MCF 10A (cell line): ENCODE data around the gene GARIN5A. TPM values are rescaled to one million over a fixed set of nuclear protein-coding genes. Genes with fewer than 3 reads are reported as not detected.

ENCODE experiments used
- BruUV-seq: library from RNA; stranded (reverse); fragments of 400-500 nt; replicated peaks from 2 replicates; lab custom pipeline; 2021; lab: Mats Ljungman, UMichigan
- CTCF ChIA-PET: fragments of 300-600 bp; sonication (Branson Sonifier 250); formaldehyde crosslinking; extraction: SDS; loops from one replicate; lab custom pipeline; 2021; ENCODE audit warnings: antibody characterized with exemption, inconsistent platforms; lab: Yijun Ruan, JAX
- POLR2A ChIA-PET: fragments of 300-600, 350-650 bp; sonication (Branson Sonifier 250); formaldehyde crosslinking; extraction: SDS; loops from one replicate; lab custom pipeline; 2020; ENCODE audit warnings: antibody characterized with exemption, inconsistent platforms; lab: Yijun Ruan, JAX
- DNase-seq: peaks from one replicate; pipeline ENCODE4 v3.0.0-alpha.2; 2018; ENCODE audit not compliant: unreplicated experiment
- H3K27ac Mint-ChIP-seq: one replicate; pipeline ENCODE4 v1.8.0; 2022; ENCODE audit warnings: mild to moderate bottlenecking, low read depth, mixed read lengths; ENCODE audit not compliant: unreplicated experiment
- H3K27me3 Mint-ChIP-seq: one replicate; pipeline ENCODE4 v1.8.0; 2022; ENCODE audit warnings: mixed read lengths; ENCODE audit not compliant: insufficient read depth, unreplicated experiment
- H3K36me3 Mint-ChIP-seq: one replicate; pipeline ENCODE4 v1.8.0; 2022; ENCODE audit warnings: mild to moderate bottlenecking, moderate library complexity, mixed read lengths; ENCODE audit not compliant: insufficient read depth, unreplicated experiment
- H3K4me1 Mint-ChIP-seq: one replicate; pipeline ENCODE4 v1.8.0; 2022; ENCODE audit warnings: mixed read lengths; ENCODE audit not compliant: insufficient read depth, unreplicated experiment
- H3K4me3 Mint-ChIP-seq: one replicate; pipeline ENCODE4 v1.8.0; 2022; ENCODE audit warnings: mild to moderate bottlenecking, moderate library complexity, mixed read lengths; ENCODE audit not compliant: unreplicated experiment
- H3K9me3 Mint-ChIP-seq: one replicate; pipeline ENCODE4 v1.8.0; 2022; ENCODE audit warnings: mixed read lengths; ENCODE audit not compliant: unreplicated experiment
- intact Hi-C: fragments of 100-400 bp; cut with micrococcal nuclease; formaldehyde crosslinking; loops from 2 replicates; pipeline ENCODE4 v1.14.1; 2022
- total RNA-seq: library from RNA; stranded (reverse); gene quantifications from 2 replicates; pipeline ENCODE4 v1.2.3, GENCODE V29; 2022
- TF ChIP-seq, protein P1 (sequence below): fragments of 200-600 bp; IDR thresholded peaks from one replicate; pipeline ENCODE4 v1.8.0; 2022; ENCODE audit warnings: antibody characterized with exemption, mild to moderate bottlenecking; ENCODE audit not compliant: unreplicated experiment

The GARIN5A gene
- total RNA-seq, 1 experiment from 2014 or later: 1.5 TPM

DNA sequence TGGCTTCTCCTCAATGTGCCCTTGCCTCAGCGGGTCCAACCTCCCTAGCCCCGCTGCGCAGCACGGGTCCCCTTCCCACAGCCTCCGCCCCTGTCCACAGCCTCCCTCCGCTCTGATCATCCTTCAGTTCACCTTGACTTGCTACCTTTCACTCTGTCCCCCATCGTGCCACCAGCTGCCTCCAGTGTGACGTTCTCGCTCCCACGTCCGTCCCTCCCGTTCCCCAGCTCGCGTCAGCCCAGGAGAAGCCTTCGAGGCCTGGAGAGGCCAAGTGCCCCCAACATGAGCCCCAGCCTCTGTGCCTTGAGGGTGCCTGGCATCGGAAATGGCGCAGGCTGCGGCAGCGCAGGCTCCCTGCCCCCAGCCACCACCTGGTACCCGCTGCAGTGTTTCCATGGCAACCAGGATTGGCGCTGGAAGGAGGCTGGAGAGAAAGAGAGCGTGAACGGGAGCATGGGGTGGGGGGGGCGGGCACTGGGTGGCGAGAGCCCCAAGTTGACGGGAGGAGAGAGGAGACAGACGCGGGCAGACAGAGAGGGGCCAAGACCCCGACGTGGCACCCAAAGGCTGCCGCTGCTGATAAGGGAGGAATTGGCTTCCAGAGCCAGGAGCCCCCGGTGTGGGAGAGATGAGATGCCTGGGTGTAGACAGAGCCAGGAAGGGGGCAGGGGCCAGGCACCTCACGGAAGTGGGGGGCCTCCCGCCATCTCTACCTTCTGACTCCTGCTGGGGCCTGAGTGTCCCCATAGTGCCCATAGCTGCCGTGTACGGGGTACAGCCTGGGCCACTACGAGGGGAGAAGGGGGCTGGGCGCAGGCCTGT lies 37.9 kb upstream of the GARIN5A start:
- Mint-ChIP-seq H3K36me3 (no peaks in the 10 kb centered on the region), H3K4me1 (peaks cover 10% of the 10 kb centered on the region), H3K9me3 (no peaks in the 10 kb centered on the region), H3K27me3 (no peaks in the 10 kb centered on the region), H3K27ac (peak overlapping the region; percentile 57), H3K4me3 (no peak overlapping the region)
- POLR2A ChIA-PET: no interaction called here
- no peak for DNase-seq
- BruUV-seq: no TSS peak
- TF ChIP-seq, protein P1, sequence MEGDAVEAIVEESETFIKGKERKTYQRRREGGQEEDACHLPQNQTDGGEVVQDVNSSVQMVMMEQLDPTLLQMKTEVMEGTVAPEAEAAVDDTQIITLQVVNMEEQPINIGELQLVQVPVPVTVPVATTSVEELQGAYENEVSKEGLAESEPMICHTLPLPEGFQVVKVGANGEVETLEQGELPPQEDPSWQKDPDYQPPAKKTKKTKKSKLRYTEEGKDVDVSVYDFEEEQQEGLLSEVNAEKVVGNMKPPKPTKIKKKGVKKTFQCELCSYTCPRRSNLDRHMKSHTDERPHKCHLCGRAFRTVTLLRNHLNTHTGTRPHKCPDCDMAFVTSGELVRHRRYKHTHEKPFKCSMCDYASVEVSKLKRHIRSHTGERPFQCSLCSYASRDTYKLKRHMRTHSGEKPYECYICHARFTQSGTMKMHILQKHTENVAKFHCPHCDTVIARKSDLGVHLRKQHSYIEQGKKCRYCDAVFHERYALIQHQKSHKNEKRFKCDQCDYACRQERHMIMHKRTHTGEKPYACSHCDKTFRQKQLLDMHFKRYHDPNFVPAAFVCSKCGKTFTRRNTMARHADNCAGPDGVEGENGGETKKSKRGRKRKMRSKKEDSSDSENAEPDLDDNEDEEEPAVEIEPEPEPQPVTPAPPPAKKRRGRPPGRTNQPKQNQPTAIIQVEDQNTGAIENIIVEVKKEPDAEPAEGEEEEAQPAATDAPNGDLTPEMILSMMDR: no peak
- intact Hi-C loops: no loop called here
- CTCF ChIA-PET: no interaction called here

GRCh38 chr19:50513746-50514345 lies 37.2 kb upstream of the GARIN5A start, which contains the start of gene ASPDH:
Gene ASPDH, minus strand, starts transcription at chr19:50513913. Its CDS starts 90 bp downstream, at chr19:50513823.
- CTCF ChIA-PET: no interaction called here
- Mint-ChIP-seq H3K27ac (peak within 1 kb of the TSS; percentile 57), H3K36me3 (no peaks in the 10 kb centered on the region), H3K27me3 (no peaks in the 10 kb centered on the region), H3K4me3 (peak within 1 kb of the TSS; percentile 7), H3K4me1 (peaks cover 11% of the 10 kb centered on the region), H3K9me3 (no peaks in the 10 kb centered on the region)
- POLR2A ChIA-PET: no interaction called here
- intact Hi-C loops: no loop called here
- TF ChIP-seq, protein P1: no peak
- BruUV-seq: no TSS peak
- DNase-seq: no peak

GRCh38 chr19:50512999-50513745 lies 36.5 kb upstream of the GARIN5A start:
- no peaks in the 10 kb centered on the region for H3K27me3 Mint-ChIP-seq
- intact Hi-C loops: no loop called here
- TF ChIP-seq, protein P1: no peak
- no peak overlapping the region for H3K27ac Mint-ChIP-seq
- ChIA-PET POLR2A (no interaction called here), CTCF (no interaction called here)
- no peaks in the 10 kb centered on the region for H3K9me3 Mint-ChIP-seq
- peak overlapping the region; percentile 7 for H3K4me3 Mint-ChIP-seq
- peaks cover 16% of the 10 kb centered on the region for H3K4me1 Mint-ChIP-seq
- DNase-seq: no peak
- H3K36me3 Mint-ChIP-seq: no peaks in the 10 kb centered on the region
- BruUV-seq: no TSS peak
